Measurements from ENCODE around the gene FAAH2.

GRCh38 chrX:57367649-57368048 lies 81.1 kb downstream of the FAAH2 start:
- TF ChIP-seq POLR2A (IDR thresholded peaks at IDR 0.05) (no peak), CTCF (IDR thresholded peaks at IDR 0.05) (no peak), EP300 (IDR thresholded peaks at IDR 0.05) (no peak)

All from tibial nerve (tissue), 4 donors.